HG03095 (cell line): ENCODE measurements around the gene OR7A10.

Source experiments
- ATAC-seq: cut with Tn5 transposase; IDR thresholded peaks from one replicate; pipeline ENCODE4 v1.9.1; 2021; ENCODE audit warnings: moderate library complexity; ENCODE audit not compliant: unreplicated experiment

Gene OR7A10

DNA sequence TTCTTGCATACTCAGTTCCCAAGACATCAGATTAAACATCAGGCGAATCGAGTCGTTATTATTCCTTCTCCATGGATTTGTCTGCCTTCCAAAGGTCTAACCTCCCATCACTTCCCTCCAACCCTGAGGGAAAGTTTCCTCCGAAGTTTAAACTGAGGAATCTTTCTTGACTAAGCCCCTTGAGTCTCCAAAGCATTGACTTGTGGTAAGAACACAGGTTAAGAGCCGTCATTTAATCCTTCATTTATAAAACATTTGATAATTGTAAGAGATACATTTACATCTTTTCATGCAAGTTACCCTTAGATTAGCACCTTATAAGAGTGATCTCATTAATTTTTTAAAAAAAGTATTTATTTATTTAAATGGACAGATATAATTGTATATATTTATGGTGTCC lies at the start of gene OR7A10:
Gene OR7A10, minus strand, starts transcription at position 101 of the 400 bp plus-strand sequence. CDS start 7,045 bp downstream, outside the sequence.
- ATAC-seq: no peak

DNA sequence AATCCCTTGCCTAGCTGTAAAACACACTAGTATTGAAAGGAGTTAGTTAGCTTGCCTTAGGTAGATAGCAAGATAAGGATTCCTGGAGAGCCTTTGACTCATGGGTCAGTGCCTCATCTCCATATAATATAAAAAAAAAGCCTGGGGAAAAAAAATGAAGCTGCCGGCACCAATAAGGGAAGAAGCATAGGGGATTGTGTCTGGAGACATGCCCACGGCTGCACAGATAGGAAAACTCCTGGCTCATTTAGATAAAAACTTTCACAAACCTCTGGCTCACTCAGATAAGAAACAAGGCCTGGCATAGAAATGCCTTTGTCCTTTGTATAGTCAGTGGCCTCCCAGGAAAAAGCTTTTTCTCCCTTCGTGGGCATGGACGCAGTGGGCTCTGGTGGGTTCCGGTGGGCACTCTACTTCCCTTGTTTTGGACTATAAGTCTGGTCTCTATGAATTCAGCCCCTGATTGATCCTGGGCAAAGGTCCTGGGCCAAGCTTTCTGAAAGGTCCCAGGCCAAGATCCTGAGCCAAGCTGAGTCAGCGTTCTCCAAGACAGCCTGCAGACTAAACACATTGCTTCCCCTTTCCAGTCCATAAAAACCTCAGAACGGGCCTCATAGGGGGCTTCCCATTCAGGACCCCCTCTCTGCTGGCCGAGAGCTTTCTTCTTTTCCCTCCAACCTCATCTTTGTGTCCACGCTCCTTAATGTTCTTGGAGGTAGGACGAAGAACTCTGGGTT lies 42.1 kb upstream of the OR7A10 start:
- ATAC-seq: no peak

DNA sequence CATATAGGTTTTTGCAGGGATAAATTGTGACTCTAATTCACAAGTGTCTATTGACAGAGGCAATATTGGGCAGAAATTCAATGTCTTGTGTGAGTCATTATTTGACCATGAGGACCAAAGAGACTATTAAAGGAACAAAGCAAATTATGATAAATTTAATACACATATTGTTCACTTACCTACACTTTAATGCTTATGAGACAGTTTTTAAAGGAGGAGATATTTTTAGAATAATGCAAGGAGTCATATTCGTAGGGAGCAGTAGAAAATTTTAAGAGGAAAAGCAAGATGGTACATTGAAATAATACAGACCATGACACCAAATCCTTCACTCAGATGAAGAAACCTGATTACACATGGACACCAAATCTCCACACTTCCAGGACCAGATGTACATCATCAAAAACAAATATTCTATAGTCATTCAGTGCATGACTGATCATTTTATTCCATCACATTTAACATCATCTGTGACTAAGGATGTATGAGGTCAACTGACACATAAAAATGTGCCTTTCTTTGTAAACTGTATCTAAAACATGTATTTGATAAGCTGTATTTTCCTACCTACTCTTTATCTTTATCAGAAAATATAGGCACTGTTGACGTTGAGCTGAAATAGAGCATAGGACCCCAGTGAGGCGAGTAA lies 41.4 kb upstream of the OR7A10 start:
- ATAC-seq: no peak

DNA sequence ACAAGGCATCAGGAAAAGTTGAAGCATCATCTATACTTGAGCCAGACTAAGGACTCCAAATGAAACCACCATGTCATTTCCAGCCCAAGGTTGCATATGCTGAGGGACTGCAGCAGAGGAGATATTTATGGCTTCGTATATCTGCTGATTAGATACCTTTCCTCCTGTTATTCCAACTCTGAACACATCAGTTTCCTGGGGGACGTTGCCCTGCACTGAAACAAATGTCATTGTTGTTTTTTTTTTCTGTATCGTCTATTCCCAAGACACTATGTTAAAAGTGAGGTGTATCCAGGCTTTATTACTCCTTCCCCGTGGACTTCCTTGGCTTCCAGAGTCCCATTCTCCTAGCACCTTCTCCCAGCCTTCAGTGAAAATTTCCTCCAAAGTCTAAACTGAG lies 37.3 kb upstream of the OR7A10 start, which contains the start of gene OR7A17:
Gene OR7A17, minus strand, starts transcription at position 101 of the 400 bp plus-strand sequence. CDS start 4,777 bp downstream, outside the sequence.
- ATAC-seq: no peak

DNA sequence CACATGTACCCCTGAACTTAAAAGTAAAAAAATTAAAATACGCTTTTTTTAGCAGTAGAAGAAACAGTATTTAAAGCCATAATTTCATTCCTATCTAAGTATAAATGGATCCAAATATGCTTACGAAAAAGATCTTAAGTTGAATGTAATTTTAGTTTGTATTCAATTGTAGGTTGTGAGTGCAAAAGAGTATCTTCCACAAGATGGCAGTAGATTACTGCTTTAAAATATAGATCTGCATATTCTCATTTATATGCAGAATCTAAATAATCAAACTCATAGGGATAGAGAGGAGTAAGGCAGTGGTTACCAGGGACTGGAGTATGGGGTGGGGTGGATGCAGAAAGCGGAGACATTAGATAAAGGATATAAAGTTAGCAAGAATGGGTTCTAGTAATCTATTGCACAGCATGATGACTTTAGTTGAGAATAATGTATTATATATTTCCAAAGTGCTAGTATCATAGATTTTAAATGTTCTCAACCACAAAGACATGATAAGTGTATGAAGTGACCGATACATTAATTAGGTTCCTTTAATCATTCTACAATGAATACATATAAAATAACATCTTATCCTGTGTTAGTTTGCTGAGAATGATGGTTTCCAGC lies 23.0 kb upstream of the OR7A10 start:
- no peak for ATAC-seq

DNA sequence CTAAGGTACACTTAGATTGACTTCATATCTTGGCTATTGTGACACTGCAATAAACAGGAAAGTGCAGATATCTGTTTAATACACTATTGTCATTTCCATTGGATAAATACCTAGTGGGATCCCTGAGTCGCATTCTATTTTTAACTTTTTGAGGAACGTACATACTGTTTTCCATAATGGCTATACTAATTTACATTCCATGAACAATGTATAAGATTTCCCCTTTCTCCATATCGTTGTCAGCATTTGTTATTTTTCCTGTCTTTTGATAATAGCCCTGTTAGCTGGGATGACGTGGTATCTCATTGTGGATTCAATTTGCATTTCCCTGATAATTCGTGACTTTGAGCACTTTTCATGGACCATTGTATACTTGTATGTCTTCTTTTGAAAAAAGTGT lies 19.8 kb upstream of the OR7A10 start:
- ATAC-seq: no peak

DNA sequence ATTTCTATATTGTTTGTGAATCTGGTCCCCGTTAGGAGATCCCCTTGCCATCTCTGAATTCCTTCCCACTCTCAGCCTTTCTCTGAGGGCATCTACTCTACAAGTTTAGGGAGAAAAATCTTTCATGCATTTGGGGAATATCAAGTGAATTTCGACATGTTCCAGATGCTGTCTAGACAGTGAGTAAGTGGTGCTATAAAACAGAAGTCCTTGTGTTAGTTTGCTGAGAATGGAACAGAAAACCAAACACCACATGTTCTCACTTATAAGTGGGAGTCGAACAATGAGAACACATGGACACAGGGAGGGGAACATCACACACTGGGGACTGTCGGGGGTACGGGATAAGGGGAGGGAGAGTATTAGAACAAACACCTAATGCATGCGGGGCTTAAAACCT lies 5.1 kb downstream of the OR7A10 start:
- ATAC-seq: no peak

DNA sequence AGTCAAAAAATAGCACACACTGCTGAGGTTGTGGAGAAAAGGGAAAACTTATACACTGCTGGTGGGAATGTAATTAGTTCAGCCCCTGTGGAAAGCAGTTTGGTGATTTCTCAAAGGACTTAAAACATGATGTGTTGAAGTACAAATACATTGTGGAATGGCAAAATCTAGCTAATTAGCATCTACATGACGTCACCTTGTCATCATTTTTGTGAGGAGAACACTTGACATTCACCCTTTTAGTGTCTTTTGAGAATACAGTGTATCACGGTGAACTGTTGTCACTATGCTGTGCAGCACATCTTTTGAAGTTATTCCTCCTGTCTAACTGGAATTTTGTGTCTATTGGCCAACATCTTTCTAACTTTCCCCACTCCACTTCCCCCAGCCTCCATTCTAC lies 5.6 kb downstream of the OR7A10 start:
- ATAC-seq: no peak

DNA sequence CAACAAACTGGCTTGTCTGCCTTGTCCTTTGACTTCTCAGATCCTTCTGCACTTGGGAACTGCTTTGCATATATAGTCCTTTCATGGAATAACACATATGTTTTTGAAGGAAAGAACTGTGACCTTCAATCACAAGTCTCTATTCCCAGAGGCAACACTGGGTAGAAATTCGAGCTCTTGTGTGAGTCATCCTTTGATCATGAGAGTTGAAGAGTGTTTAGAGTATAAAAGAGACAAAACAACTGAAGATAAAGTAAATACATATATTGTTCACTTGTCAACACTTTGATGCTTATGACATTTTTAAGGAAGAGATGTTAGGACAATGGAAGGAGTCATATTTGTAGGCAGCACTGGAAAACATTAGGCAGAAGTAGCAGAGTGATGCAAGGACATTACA lies 8.5 kb downstream of the OR7A10 start:
- ATAC-seq: no peak

DNA sequence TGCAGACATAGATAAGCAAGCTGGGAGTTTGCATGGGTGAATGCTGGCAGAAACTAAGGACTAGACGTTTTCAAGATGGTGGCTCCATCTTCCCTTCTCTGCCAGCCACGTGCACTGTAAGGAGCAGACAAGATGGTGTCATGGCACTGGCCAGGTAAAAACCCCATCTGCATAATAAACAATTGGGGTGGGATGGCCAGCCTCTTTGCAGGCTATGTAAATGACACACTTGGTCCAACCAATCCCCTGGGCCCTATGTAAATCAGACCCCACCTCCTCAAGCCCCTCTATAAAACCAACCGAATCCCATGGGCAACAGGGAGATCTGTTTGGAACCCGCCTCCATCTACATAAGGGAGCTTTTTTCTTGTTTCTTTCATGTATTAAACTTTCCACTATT lies 11.3 kb downstream of the OR7A10 start:
- ATAC-seq: no peak

DNA sequence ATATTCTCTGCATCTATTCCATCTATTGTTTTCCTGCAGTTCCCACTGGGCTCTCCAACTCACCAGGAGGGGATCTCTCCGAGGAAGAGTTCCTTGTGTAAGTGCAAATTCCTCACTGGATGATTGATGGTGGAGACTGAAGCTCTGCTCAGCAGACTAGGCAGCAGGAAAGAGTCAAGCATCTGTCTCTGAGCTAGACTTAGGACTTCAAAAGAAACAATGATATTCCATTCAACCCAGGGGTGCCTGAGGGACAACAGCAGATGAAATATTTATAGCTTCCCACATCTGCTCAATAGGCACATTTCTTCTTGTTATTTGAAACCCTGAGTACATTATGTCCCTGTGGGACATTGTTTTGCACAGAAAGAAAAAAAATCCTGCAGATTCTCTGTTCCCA lies 13.7 kb downstream of the OR7A10 start, which contains the start of the genes OR7A5 and OR7C1:
Gene OR7A5, minus strand, starts transcription at position 175 of the 400 bp plus-strand sequence. CDS start 6,944 bp downstream, outside the sequence.
Gene OR7C1, minus strand, starts transcription at position 175 of the 400 bp plus-strand sequence. CDS start 35,049 bp downstream, outside the sequence.
- no peak for ATAC-seq

DNA sequence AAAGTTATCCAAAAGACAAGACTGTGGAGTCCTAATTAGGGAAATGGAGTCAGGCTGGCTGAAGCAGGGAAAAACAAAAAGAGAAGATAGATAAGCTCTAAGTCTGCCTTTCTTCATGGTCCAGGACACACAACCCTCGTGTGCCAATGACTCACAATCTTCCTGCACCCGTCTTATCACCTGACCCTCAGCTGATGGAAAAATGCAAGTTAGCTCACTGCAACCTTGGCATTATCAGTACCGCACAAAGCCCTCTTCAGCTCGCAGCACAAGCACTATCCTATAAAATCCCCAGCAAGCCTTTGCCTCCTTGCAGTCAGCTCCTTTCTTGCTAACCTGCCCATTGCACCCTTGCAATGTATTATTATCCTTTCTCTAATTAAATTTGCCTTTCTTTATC lies 18.0 kb downstream of the OR7A10 start:
- ATAC-seq: no peak

DNA sequence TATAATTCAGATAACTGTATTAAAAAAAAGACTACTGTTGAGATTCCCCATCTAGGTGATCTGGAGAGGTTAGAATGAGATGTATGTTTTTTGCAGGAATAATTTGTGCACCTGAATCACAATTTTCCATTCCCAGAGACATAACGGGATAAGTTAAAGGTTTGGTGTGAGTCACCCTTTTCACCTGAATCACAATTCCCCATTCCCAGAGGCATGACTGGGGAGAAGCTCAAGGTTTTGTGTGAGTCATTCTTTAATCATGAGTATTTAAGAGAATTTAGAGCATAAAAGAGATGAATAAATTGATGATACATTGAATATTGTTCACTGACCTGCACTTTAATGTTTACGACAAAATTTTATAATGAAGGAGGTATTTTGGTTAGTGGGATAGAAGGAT lies 22.7 kb downstream of the OR7A10 start:
- ATAC-seq: no peak

DNA sequence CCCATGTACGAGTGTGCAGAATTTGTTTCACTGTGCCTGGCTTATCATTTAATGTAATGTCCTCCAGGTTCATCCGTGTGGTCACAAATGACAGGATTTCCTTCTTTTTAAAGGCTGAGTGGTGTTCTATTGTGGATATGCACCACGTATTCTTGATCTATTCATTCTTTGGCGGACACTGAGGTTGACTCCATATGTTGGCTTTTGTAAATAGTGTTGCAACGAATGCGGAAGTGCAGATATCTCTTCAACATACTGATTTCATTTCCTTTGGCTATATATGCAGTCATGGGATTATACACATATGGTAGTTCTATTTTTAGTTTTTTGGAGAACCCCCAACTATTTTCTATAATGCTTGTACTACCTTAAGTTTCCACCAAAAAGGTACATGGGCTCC lies 26.8 kb downstream of the OR7A10 start:
- ATAC-seq: no peak

DNA sequence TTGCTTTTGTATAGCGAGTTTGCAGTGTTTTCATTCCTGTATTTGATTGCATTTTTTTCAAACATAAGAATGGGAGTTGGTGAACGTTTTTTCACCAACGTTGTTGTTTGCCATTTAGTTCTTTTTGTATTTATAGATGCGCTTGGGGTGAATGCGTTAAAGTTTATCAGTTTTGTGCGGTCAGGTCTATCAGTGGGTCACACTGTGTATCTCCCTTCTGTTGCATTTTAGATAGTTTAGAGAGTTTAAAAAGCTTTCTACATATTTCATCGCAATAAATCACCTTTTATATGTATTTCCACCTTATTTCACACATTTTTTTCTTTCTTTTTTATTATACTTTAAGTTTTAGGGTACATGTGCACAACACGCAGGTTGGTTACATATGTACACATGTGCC lies 30.1 kb downstream of the OR7A10 start:
- no peak for ATAC-seq

DNA sequence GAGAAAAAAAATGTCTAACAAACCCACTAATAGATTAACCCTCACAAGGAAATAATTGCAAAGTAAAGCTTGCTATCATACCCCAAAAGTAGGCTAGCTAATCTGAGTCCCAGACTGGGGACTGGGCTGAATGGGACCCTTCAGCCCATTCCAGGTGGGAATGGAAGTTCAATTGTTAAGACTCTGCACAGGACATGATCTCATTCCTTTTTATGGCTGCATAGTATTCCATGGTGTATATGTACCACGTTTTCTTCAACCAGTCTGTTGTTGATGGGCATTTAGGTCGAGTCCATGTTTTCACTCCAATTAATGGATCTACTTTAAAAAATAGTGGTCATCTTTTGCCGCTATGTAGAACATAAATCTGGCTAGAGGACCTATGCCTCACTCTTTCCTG lies 31.7 kb downstream of the OR7A10 start:
- ATAC-seq: no peak

DNA sequence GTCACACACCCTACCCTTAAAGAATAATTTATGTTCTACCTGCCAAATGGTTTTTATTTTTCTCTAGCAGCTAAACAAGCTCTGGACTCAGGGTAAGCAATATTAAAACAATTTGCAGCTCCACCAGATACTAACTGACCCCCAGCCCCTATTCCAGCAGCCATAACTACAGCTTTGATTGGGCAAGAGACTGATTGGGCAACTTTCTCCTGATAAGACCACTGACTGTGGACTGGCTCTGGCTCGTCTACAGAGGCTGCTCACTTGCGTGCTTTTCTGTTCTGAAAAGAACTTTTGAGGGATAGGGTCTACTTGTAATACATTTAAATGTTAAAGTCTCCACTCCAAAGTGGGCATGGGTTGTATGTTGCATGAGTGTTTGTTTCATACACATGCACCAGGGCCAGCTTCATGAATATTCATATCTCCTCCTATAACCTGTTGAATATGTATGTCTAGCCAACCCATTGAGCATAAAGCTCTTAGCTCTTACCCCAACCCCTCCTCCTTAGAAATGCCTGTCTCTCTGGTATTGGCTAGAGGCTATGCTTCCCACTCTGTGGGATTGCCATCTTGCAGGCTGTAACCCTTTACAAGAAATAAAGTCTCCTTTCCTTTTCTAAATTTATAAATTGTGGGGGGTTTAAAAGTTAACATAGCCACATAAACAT lies 33.6 kb downstream of the OR7A10 start:
- ATAC-seq: no peak

DNA sequence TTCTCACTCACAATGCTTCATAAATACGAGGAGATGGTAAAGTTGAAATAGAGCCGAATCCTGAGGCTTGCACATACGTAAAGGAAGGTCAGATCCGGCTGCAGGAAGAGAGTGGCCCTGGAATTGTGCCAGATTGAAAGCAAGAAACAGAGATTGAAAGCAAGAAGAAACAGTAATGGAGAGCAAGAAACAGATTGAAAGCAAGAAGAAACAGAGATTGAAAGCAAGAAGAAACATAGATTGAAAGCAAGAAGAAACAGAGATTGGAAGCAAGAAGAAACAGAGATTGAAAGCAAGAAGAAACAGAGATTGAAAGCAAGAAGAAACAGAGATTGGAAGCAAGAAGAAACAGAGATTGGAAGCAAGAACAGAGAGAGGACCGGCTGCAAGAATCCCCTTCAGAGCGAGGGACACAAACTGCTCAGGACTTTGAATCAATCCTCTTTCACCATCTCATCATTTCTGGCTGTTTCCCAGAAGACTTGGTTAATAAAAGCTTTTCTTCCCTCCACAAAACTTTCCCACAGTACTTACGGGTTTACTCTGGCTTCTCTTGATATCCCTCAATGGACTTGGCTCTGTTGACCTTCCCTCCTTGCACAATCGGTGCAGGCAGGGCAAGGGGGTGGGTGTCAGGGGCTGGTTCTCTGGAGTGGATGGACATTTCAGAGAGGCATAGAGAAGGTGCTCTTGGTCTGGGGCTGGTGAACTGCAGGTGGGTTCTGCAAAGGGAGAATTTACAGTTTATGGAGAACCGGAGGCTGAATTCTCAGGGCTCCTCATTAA lies 39.3 kb downstream of the OR7A10 start:
- ATAC-seq: no peak

DNA sequence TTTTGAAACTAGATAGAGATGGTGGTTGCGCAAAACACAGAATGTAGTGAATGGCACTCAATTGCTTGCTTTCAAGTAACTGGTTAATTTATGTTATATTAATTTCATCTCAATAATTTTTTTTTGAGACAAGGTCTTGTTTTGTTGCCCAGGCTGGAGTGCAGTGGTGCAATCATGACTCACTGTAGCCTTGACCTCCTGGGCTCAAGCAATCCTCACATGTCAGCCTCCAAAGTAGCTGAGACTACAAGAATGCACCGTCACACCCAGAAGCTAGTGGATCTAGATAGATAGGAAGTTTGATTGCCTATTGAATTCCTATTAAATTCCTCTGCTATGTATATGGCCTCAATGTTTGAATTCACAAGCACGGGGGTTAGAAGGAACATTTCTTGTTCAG lies 44.0 kb downstream of the OR7A10 start:
- ATAC-seq: no peak

DNA sequence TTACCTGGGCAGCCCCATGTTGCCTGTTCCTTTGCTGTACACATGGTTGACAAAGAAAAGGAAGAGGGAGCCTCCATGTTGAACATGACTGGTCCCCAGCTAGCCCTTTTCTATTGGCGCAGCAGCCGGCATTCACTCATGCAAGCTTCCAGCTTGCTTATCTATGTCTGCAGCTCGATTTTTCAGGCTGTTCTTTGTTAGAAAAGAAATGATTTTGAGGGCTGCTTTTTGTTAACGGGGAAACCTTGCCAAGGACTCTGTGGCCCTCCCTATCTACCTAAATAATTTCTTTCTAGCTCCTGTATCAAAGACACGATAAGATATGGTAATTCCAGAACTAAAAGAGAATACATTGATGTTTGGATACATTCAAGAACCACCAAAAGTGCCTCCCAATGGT lies 50.0 kb downstream of the OR7A10 start:
- ATAC-seq: no peak

DNA sequence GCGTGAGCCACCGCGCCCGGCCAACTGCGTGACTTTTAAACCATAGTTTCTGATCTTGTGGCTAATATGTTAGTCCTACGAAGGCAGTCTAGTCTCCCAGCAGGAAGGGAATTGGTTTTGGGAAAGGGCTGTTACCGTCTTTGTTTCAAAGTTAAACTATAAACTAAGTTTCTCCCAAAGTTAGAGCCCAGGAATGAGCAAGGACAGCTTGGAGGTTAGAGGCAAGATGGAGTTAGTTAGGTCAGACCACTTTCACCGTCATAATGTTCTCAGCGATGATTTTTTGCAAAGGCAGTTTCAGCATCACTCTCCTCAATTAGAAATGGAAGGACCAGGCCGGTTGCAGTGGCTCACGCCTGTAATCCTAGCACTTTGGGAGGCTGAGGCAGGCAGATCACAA lies 52.7 kb downstream of the OR7A10 start:
- no peak for ATAC-seq
